Activated CD4-positive, CD25-positive, alpha-beta regulatory T cell treated with anti-CD3 and anti-CD28 coated beads, Interleukin-2, amount 50 U/mL, for 72 hours (primary cell): ENCODE measurements around the gene SSC4D.
"Not testable (repeated sequence)": the region's sequence is repeated elsewhere in the genome, so short reads cannot be mapped to it uniquely, and the experiment has no call there.

Experiments
- DNase-seq: peaks from one replicate; pipeline ENCODE4 v3.0.0; 2021

Gene SSC4D

DNA sequence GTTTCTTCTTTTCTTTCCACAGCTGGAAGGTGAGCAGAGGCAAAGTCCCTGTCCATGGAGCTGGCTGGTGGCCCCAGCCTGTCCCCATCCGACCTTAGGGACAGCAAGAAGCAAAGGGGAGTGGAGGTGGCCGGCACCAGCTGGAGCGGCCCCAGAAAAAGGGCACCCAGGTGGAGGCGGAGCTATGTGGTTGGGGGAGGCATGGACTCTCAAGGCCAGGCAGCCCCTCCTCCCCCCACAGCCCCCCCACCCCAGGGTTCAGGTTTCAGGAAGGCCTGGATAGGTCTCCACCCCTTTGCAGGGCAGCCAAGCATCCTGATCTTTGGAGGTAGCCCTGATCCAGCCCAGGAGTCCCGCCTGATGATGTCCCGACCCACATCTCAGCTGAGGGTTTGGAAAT, at the start of gene SSC4D:
Gene SSC4D (minus strand): TSS at position 161 of the 400 bp plus-strand sequence. CDS start 5,258 bp downstream, outside the sequence.
- no peak for DNase-seq

DNA sequence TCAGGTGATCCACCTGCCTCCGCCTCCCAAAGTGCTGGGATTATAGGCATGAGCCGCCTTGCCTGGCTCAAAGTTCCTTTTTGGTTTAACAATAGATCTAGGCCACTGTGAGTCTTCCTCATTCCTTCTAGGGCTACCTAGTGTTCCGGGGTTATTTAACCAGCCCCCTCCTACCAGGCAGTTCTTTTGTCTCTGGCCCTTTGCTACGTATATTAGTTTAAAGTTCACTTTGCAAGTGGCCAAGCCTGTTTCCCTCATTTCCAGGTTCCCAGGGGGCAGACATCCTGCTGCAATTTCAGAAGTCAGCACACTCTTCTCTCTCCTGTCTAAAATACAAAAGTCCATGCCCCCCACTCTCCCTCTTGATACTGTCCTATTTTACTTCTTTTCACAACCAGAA, 49.0 kb upstream of the SSC4D start:
- DNase-seq: not testable (repeated sequence)

DNA sequence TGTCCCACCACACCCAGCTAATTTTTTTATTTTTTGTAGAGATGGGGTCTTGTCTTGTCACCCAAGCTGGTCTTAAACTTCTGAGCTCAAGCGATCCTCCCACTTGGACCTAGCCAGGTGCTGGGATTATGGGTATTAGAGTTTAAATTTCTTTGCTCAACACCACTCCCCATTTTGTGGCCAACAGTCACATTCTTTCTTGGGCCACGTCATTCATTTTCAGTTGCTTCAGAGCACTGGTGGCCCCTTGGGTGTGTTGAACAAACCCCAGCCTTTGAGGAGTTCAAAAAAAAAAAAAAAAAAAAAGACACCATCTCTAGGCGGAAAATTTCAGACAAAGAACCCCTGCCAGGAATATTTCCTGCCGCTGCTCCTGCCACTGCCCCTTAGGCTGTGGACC, 47.5 kb upstream of the SSC4D start:
- DNase-seq: not testable (repeated sequence)

DNA sequence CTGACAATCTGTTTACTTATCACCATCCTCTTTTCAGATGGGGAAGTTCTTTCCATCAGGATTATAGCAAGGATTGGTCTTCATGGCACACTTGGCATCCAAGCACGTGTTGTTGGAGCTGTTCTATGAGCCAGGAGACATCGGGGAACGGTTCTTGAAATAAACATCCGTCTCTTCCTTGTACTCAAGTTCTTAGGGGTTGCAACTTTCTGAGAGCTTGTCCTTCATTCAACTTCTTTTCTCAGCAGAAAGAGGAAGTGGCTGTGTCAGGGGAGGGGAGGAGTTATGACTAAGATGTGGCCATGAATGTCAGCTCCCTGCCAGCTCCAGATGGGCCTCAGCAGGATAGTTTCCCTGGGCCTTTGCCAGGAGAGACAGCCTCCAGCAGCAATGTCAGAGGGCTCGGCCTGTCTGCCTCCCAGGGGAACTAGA, 36.1 kb upstream of the SSC4D start:
- not testable (repeated sequence) for DNase-seq

DNA sequence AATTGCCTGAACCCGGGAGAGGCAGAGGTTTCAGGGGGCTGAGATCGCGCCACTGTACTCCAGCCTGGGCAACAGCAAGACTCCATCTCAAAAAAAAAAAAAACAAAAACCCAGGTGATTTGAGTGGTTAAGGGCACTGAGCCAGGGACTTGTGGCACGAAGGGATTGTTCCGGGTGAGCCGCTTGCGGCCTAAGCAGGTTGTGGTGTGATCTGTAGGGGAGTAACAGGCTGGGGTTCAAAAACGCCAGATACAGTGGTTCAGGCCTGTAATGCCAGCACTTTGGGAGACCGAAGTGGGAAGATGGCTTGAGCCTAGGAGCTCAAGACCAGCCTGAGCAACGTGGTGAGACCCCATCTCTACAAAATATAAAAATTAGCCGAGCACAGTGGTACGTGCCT, 34.3 kb upstream of the SSC4D start:
- DNase-seq: not testable (repeated sequence)

DNA sequence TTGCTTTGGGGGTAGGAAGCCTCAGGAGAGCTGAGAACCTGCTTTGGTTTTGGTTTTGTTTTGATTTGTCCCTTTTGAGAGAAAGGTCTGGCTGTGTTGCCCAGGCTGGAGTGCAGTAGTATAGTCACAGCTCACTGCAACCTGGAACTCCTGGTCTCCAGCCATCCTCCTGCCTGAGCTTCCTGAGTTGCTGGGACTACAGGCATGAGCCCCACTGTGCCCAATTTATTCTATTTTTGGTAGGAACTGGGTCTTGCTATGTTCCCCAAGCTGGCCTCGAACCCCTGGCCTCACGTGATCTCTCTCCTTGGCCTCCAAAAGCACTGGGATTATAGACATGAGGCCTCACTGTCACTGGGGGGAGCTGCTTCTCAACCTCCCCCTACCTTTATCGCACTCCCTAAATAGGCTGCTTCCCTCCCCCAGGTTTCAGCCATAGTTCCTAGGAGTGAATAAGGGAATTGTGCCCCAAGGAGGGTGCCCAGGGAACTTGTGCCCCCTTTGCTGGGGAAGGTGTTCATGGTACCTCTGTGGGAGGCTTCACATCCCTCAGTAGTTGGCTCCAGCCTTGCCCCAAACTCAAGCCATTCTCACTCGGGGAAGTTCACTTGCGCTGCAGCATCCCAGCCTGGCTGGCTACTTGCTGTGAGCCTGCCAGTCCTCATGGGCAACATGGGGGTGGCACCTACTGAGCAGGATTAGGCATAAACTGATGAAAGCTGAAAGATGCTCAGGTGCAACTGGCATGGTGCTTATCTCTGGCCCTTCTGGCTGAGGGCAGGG, 33.4 kb upstream of the SSC4D start:
- not testable (repeated sequence) for DNase-seq

DNA sequence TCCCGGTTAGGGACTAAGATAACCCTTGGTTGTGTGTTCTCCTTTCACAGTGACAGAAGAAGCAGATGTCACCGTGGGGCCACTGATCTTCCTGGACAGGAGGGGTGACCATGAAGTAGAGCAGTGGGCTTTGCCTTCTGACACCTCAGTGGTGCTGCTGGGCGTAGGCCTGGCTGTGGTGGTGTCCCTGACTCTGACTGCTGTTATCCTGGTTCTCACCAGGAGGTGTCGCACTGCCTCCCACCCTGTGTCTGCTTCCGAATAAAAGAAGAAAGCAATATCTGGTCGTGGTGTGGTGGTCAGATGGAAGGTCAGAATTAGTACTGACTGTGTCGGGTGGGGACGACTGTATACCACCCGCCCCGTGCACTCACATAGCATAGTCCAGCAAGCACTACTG, 32.3 kb upstream of the SSC4D start:
- not testable (repeated sequence) for DNase-seq

GRCh38 chr7:76440404-76440803, 30.9 kb upstream of the SSC4D start:
- DNase-seq: not testable (repeated sequence)

GRCh38 chr7:76439120-76439888, 29.8 kb upstream of the SSC4D start:
- DNase-seq: not testable (repeated sequence)

- not testable (repeated sequence) for DNase-seq
Measured at GRCh38 chr7:76437873-76438272, 28.4 kb upstream of the SSC4D start.

DNA sequence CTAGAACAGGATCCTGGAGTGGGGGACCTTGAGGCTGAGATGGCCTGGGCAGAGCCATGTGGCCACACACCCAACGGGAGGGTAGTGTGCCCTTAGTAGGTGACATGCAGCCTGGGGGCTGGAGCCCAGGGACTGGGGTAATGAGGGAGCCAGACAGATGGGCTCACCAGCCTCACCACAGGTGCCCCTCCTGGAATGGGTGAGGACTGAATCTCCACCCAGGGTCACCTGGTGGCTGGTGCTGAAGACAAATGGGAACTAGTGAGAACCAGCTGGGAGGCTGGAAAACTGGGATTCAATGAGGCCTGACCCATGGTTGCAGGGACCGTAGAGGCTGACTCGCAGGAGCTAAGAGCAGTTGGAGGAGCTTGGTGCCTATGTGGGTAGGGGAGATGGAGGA, 21.3 kb upstream of the SSC4D start:
- DNase-seq: no peak

DNA sequence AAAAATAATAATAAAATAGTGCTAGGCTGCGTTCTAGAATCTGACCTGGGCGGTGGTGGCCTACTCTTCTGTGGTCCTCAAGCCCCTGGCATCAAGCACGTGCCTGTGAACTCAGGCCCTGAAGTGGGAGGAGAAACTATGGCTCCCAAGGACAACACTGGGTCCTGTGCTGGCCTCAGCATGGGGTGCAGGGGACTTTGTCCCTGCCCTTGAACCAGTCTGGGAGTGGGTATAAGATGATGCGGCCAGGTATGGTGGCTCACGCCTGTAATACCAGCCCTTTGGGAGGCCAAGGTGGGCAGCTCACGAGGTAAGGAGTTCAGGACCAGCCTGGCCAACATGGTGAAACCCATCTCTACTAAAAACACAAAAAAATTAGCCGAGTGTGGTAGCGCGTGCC, 20.7 kb upstream of the SSC4D start:
- no peak for DNase-seq

DNA sequence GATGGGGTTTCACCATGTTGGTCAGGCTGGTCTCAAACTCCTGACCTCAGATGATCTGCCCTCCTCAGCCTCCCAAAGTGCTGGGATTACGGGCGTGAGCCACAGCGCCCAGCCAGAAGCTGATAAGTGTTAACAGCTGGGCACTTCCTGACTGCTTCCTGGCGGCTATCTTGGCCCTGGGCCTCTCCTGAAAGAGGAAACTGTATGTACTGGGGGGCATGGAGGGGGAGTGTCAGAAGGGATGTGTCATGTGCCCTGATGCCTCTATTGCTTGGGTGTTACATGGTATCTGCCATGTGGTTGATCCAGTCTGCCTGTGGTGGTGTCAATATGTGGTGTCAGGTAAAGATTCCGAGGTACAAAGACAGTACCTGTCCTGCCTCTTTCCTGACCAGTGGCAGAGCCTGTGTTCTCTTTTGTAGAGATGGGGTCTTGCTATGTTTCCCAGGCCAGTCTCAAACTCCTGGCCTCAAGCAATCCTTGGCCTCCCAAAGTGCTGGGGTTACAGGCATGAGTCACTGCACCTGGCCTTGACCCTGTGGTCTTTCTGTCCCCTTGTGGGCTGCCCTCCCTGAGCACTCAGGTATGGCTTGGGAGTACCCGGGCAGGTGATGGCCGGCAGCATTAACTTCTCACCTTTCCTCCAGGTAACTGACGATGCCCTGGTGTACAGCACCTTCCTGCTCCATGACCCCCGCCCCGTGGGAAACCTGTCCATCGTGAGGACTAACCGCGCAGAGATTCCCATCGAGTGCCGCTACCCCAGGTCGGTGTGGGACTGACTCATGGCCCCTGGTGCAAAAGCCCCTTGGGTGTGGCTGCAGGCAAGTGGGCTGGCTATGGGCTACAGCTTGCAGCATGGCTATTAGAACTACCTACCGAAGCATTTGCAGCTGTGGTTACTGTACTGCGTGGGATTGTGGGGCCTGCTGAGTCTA, 19.6 kb upstream of the SSC4D start:
- DNase-seq: no peak

- no peak for DNase-seq
Measured at GRCh38 chr7:76428149-76428823, 18.8 kb upstream of the SSC4D start.

DNA sequence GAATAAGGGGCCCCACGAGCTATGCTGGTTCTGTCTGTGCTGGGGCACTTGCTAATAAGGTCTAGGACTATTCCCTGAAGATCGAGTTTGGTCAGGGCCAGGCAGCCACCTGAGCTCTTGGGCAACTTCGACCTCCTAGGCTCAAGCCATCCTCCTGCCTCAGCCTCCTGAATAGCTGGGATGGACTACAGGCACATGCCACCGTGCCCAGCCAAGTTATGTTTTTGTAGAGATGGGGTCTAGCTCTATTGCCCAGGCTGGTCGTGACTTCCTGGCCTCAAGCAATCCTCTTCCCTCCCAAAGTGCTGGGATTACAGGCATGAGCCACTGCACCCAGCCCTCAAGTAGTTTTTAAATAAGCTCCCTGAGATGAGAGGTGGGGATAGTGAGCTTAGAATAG, 18.1 kb upstream of the SSC4D start:
- DNase-seq: no peak

GRCh38 chr7:76426246-76426645, 16.7 kb upstream of the SSC4D start:
- DNase-seq: no peak

GRCh38 chr7:76425558-76425957, 16.1 kb upstream of the SSC4D start:
- DNase-seq: not testable (repeated sequence)

DNA sequence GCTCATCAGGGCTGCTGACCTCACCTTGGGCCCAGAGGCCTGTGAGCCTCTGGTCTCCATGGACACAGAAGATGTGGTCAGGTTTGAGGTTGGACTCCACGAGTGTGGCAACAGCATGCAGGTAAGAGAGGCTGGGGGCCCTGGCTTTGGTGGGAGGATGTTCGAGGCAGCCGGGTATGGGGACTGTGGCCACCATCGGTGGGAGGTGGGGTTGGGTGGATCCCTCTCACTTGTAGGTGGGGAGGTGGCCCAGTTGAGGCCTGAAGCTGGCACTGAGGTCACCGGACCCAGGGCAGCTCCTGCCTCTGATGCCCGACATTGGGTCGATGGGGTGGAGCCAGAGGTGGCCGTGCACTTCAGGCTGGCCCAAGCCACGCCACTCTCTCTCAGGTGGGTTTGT, 15.7 kb upstream of the SSC4D start:
- no peak for DNase-seq

GRCh38 chr7:76424413-76425111, 15.1 kb upstream of the SSC4D start, which contains the start of gene ZP3:
ZP3 (plus strand) TSS chr7:76424950; CDS start chr7:76424965, 15 bp downstream.
- no peak for DNase-seq

DNA sequence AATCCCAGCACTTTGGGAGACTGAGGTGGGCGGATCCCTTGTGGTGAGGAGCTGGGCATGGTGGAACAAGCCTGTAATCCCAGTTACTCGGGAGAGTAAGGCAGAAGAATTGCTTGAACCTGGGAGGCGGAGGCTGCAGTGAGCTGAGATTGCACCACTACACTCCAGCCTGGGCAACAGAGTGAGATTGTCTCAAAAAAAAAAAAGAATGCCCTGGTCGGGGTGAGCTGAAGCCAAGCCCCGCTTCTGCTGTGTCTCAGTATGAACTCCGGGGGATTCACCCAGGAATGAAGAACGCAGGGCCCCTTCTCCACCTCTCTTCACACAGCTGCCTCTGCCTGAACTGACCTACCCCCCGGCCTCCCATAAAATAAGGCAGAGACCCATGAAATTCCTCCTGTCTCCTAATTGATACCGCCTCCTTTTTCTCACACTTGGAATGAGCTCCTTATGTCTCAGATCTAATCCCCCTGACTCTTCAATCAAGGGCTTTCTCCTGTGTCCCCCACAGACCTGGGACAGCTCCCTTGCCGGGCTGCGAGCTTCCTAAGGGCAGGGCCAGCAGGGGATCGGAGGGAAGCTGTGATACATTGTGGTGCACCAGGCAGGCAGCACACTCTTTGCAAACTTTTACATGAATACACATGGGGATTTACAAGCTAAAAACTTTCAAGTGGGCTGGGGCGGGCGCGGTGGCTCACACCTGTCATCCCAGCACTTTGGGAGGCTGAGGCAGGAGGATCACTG, 14.3 kb upstream of the SSC4D start:
- no peak for DNase-seq

GRCh38 chr7:76421097-76421496, 11.6 kb upstream of the SSC4D start:
- not testable (repeated sequence) for DNase-seq
